HL-60/S4 treated with phorbol 12-myristate 13-acetate at 8.2 ng/mL for 4 days and 3 days (cell line): ENCODE results near the gene OR2B2.
"Not testable (repeated sequence)": the region's sequence is repeated elsewhere in the genome, so short reads cannot be mapped to it uniquely, and the experiment has no call there.

Source experiments
- in situ Hi-C: fragments of 300-500 bp; cut with MboI; formaldehyde crosslinking; loops from 2 replicates; pipeline ENCODE4 v1.15.0; 2022; ENCODE audit warnings: low sequenced_read_pairs

Gene OR2B2

GRCh38 chr6:27911956-27912446, at the start of gene OR2B2:
Gene OR2B2 (minus strand): TSS chr6:27912396. CDS start chr6:27912319, 77 bp downstream.
- in situ Hi-C loops, result no loop called here

- in situ Hi-C loops, result no loop called here
Observed at GRCh38 chr6:27957516-27957915, 45.3 kb upstream of the OR2B2 start.

DNA sequence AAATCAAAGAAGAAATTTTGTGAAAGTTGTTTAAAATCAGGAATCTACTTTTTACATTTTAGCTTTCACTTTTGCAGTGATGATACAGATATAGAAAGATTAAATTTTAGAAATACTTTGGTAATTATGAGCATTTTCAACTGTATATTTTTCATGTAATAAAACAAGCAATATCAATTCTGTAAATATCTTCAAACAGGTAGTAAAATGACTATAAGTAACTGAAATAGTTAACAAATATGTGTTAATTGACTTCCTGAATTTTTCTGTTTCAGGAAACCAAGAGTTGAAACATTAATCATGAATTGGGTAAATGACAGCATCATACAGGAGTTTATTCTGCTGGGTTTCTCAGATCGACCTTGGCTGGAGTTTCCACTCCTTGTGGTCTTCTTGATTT, 44.7 kb upstream of the OR2B2 start, which contains the start of gene OR2B6:
OR2B6 (plus strand) TSS at position 301 of the 400 bp plus-strand sequence; CDS start at position 301, 0 bp downstream.
- in situ Hi-C loops, result no loop called here

- in situ Hi-C loops, result no loop called here
Observed at GRCh38 chr6:27951040-27951439, 38.8 kb upstream of the OR2B2 start.

DNA sequence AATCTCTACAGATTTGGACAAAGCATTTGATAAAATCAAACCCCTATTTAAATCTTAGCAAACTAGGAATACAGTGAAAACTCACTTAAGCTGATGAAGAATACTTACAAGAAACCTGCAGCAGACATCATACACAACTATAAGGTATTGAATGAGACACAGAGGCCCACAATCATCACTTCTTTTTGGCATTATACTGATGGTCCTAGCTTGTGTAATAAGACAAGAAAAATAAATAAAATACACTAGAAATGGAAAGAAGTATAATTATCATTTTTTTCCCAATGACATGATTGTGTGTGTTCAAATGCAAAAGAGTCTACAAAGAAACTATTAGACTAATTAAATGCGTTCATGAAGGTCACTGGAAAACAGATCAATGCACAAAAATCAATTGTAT, 36.0 kb upstream of the OR2B2 start:
- in situ Hi-C loops, result no loop called here

- in situ Hi-C loops, result not testable (repeated sequence)
Observed at GRCh38 chr6:27943072-27943471, 30.9 kb upstream of the OR2B2 start.

- in situ Hi-C loops, result no loop called here
Observed at GRCh38 chr6:27940766-27941165, 28.6 kb upstream of the OR2B2 start.

DNA sequence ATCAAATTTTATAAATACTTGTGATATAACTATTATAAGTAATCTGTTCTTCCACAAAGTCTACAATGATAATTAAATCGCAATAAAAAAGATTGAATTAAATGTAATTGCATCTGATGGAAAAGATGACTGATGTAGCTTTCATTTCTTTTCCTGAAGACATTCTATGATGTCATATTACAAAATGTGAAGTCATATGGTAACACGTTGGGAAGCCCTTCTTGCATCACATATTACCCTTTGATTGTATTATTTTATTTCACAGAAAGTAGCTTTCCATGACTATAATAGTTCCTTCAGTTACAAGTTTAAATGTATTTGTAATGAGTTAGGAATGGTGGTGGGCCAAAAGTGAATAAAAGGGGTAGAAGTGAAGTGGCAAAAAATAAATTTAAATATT, 19.0 kb upstream of the OR2B2 start:
- in situ Hi-C loops, result no loop called here

- in situ Hi-C loops, result not testable (repeated sequence)
Observed at GRCh38 chr6:27929930-27930329, 17.7 kb upstream of the OR2B2 start.

DNA sequence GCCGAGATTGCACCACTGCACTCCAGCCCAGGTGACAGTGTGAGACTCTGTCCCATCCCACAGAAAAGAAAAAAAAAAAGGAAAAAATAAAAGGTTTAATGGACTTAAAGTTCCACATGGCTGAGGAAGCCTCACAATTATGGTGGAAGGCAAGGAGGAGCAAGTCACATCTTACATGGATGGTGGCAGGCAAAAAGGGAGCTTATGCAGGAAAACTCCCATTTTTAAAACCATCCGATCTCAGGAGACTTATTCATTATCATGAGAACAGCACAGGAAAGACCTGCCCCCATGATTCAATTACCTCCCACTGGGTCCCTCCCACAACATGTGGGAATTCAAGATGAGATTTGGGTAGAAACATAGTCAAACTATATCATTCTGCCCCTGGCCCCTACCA, 15.8 kb upstream of the OR2B2 start:
- in situ Hi-C loops, result not testable (repeated sequence)

GRCh38 chr6:27924179-27924578, 12.0 kb upstream of the OR2B2 start:
- in situ Hi-C loops, result no loop called here

GRCh38 chr6:27922949-27923348, 10.8 kb upstream of the OR2B2 start:
- in situ Hi-C loops, result no loop called here

- in situ Hi-C loops, result no loop called here
Observed at GRCh38 chr6:27908017-27908416, 4.2 kb downstream of the OR2B2 start.

DNA sequence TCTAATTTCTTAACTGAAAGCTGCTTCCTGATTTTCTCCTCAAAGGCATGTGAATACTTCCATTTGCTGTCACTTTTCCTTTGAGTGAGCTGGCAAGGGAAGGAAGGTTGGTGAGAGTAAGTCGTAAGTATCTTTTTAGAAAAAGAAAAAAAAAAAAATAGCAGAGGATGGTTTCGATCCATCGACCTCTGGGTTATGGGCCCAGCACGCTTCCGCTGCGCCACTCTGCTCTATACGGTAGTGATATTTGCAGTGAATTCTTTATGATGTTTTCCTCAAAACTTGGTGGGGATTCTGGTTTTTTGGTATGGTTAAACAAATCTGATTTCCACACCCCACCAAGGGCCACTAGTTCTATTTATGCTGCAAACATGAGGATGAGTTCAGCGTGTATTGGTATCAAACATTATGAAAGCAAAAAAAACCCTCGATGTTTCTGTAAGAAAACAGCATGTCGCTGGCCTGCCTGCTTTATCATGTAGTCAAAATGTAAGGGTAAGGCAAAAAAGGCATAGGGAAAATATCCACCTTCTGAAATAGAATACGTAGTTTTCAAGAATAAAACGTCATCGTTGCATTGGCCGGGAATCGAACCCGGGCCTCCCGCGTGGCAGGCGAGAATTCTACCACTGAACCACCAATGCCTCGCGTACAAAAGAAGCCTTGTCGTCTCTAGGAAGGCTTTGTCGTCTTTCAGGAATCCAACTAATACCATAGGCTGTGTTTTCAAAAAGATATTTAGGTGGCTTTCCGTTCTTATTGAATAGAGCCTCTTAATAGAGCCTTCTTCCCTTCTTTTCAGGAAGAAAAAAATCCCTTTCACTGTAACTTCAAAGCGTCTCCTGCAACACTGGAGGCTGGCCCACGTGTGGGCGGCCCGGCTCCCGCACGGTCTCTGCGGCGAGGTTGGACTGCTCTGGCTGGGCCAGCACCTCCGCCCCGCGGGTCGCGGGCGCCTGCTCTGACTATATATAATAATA, 9.6 kb downstream of the OR2B2 start:
- in situ Hi-C loops, result no loop called here

DNA sequence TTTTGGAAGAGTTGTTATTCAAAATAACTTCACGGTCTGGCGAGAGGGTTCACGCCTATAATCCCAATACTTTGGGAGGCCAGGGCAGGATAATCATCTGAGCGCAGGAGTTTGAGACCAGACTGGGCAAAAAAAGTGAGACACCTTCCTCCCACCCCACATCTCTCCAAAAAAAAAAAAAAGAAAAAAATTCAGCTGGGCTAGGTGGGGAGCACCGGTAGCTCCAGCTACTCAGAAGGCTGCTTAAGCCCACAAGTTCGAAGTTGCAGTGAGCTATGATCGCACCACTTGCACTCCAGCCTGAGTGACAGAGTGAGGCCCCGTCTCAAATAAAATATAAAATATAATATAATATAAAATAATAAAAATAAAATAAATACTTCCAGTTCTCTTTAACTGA, 10.4 kb downstream of the OR2B2 start:
- in situ Hi-C loops, result no loop called here

GRCh38 chr6:27900197-27900596, 12.0 kb downstream of the OR2B2 start:
- in situ Hi-C loops, result not testable (repeated sequence)

GRCh38 chr6:27899543-27899942, 12.7 kb downstream of the OR2B2 start:
- in situ Hi-C loops, result loop anchor here (10.0 to 25.0 kb wide), 3 partner anchors 215 to 737 kb away; no protein-coding TSS in a partner anchor

GRCh38 chr6:27897580-27898206, 14.5 kb downstream of the OR2B2 start:
- in situ Hi-C loops, result loop anchor here (10.0 to 25.0 kb wide), 3 partner anchors 213 to 735 kb away; no protein-coding TSS in a partner anchor

- in situ Hi-C loops, result loop anchor here (10.0 to 25.0 kb wide), 3 partner anchors 212 to 734 kb away; no protein-coding TSS in a partner anchor
Observed at GRCh38 chr6:27896398-27896796, 15.8 kb downstream of the OR2B2 start.

- in situ Hi-C loops, result loop anchor here (5.0 to 25.0 kb wide), 4 partner anchors 63 to 733 kb away; a partner anchor contains a TSS
Observed at GRCh38 chr6:27894839-27895762, 17.1 kb downstream of the OR2B2 start.
